Right cardiac atrium (tissue), 5 donors: Measurements from ENCODE around the gene MIPEP. TPM values are rescaled to one million over a fixed set of nuclear protein-coding genes. Genes with fewer than 3 reads are reported as not detected.

ENCODE experiments used
- ATAC-seq, 2 donors: fragments of 200-7000 bp; cut with Tn5 transposase; one replicate each; pipeline versions ENCODE4 v1.8.0 to v1.9.1; 2020; ENCODE audit warnings: moderate library complexity in 2 of 2, mild to moderate bottlenecking in 1 of 2
- DNase-seq, 3 donors: peaks; one replicate each; pipeline ENCODE4 v3.0.0-alpha.2; 2020
- H3K27ac ChIP-seq: one replicate; pipeline ENCODE4 v1.5.1; 2013; ENCODE audit warnings: mild to moderate bottlenecking, low read length, control low read depth, moderate library complexity
- H3K27me3 ChIP-seq: one replicate; pipeline ENCODE4 v1.6.1; 2013; ENCODE audit not compliant: control insufficient read depth, insufficient read depth
- H3K4me1 ChIP-seq: one replicate; pipeline ENCODE4 v1.6.1; 2013; ENCODE audit warnings: low read length; ENCODE audit not compliant: control insufficient read depth, insufficient read depth
- H3K4me3 ChIP-seq: one replicate; pipeline ENCODE4 v1.5.1; 2013; ENCODE audit warnings: low read length, control low read depth
- H3K9me3 ChIP-seq: one replicate; pipeline ENCODE4 v1.6.1; 2013; ENCODE audit warnings: low read length; ENCODE audit not compliant: control insufficient read depth
- WGBS: extraction: QIAGEN DNeasy Blood & Tissue Kit; methylation state at CpG from one replicate; pipeline ENCODE4 v1.1.7; 2013; 5-methylcytosine and 5-hydroxymethylcytosine counted together
- intact Hi-C, 4 donors: fragments of 100-400 bp; cut with DNase I; formaldehyde crosslinking; loops; one replicate each; pipeline versions ENCODE4 v1.11.0 to v1.14.0; 2022 to 2023
- polyA plus RNA-seq: library from polyadenylated mRNA; stranded (reverse); fragments of 200-250 nt; gene quantifications from one replicate; pipeline ENCODE4 v1.2.3, GENCODE V29; 2013
- total RNA-seq, 4 donors: library from RNA; stranded (reverse); fragmentation: NEBNext Ultra II Directional; extraction: Animal tissue kit (Norgen Biotek cat#: 25700); gene quantifications; one replicate each; pipeline ENCODE4 v1.2.1, GENCODE V29; 2021
- donor health status: healthy with polysubstance abuse.
- donor health status: DM: no; HTN: yes; CAD: no.
- donor health status: DM: no; HTN: no; CAD: no.
- donor health status: DM: no; HTN: yes; CAD: no; lungs with severe emphysema.
- donor health status: DM: yes; HTN: yes; CAD: no.

MIPEP gene
- total and polyA plus RNA-seq, 5 donors, result 70.2 to 298 (median 162) TPM

DNA sequence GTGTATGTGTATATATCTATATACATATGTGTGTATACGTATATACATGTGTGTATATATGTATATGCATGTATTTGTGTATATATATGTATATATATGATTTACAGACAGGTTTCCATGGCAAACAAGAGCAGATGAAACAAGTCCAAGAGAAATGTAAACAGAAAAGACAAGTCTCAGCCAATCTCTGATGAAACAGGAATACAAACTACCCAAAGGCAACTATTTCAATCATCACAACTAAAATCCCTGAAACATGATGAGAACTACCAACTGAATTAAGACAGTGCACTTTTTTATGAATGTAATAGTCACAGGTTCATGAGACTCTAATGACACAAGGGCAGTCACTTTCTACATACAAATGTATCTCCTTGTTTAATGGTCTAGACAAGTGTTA lies 178.8 kb downstream of the MIPEP start:
- DNase-seq, result no peak
- Histone ChIP-seq H3K4me1 (no peaks in the 10 kb centered on the region), H3K9me3 (no peaks in the 10 kb centered on the region), H3K27me3 (no peaks in the 10 kb centered on the region), H3K4me3 (no peak overlapping the region), H3K27ac (no peak overlapping the region)
- intact Hi-C loops, result no loop called here
- no peak for ATAC-seq
- WGBS, result 94% methylated on average over 1 of the region's 1 CpG

DNA sequence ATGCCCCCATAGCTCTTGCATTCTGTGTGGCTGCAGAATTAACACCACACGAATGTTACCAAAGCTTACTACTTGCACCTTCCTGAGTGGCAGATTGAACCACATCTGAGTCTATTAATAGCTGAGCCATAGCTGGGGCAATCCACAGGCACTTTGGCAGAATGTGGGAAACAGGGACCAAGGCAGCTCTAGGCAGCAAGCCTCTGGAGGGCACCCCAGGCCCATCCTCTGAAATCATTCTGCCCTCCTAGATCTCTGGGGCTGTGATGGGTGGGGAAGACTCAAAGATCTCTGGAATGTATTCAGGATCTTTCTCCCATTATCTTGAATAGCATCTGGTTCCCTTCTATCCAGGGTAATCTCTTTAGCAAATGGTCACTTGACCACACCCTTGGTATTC lies 179.7 kb downstream of the MIPEP start:
- Histone ChIP-seq H3K4me1 (no peaks in the 10 kb centered on the region), H3K9me3 (no peaks in the 10 kb centered on the region), H3K27ac (no peak overlapping the region), H3K4me3 (no peak overlapping the region), H3K27me3 (no peaks in the 10 kb centered on the region)
- DNase-seq (peak in 1 of 3 donors; percentile 55), ATAC-seq (peak; percentile 69 to 81)
- 55% methylated on average over 1 of the region's 1 CpG for WGBS
- intact Hi-C loops, result loop anchor here in 2 of 4 donors (10.0 kb wide), 2 partner anchors 135 to 165 kb away; partner anchors contain the start of gene TNFRSF19 (in 1 of the 2)

DNA sequence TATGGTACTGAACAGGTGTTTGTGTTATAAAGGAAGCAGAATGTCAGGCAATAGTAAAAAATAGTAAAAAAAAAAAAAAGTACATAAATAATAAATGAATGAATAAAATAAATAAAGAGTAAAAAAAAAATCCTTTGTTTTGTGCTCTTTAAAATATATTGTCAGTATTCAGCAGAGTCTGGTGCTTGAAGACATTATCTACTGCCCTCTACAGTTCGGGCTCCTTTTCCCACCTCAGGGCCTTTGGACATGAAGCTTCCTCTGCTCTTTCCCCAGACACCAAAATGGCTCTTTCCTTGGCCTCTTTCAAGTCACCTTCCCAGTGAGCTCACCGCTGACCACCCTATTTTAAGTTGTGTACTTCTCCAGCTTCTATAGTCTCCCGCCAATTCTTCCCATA lies 181.5 kb downstream of the MIPEP start:
- Histone ChIP-seq H3K4me1 (peaks cover 1% of the 10 kb centered on the region), H3K9me3 (no peaks in the 10 kb centered on the region), H3K27ac (no peak overlapping the region), H3K4me3 (no peak overlapping the region), H3K27me3 (no peaks in the 10 kb centered on the region)
- intact Hi-C loops, result loop anchor here in 2 of 4 donors (10.0 kb wide), 2 partner anchors 133 to 167 kb away; partner anchors contain the start of gene TNFRSF19 (in 1 of the 2)
- no peak for ATAC-seq
- 90% methylated on average over 3 of the region's 3 CpGs for WGBS
- DNase-seq, result no peak

DNA sequence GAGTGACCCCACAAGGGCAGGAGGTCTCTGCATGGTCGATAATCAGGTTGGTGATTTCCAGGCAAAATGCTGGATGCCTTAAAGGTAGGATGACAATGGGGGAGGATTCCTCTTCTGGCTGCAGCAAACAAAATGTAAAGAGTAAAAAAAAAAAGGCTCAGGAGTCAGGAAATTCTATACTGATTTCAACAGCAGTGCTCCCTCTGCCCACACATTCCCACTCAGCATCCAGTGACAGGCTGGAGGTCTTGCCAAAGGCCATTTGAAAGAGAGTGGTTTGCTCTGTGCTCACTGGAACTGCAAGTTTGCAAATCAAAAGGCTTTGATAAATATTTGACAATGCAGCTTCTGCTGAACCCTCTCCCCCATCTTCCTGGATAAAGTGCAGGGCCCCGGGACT lies 183.6 kb downstream of the MIPEP start:
- Histone ChIP-seq H3K4me3 (no peak overlapping the region), H3K4me1 (peaks cover 2% of the 10 kb centered on the region), H3K27me3 (no peaks in the 10 kb centered on the region), H3K27ac (no peak overlapping the region), H3K9me3 (no peaks in the 10 kb centered on the region)
- intact Hi-C loops, result loop anchor here in 2 of 4 donors (10.0 kb wide), 2 partner anchors 131 to 169 kb away; partner anchors contain the start of gene TNFRSF19 (in 1 of the 2)
- ATAC-seq, result no peak
- no peak for DNase-seq
- 71% methylated on average over 2 of the region's 2 CpGs for WGBS

DNA sequence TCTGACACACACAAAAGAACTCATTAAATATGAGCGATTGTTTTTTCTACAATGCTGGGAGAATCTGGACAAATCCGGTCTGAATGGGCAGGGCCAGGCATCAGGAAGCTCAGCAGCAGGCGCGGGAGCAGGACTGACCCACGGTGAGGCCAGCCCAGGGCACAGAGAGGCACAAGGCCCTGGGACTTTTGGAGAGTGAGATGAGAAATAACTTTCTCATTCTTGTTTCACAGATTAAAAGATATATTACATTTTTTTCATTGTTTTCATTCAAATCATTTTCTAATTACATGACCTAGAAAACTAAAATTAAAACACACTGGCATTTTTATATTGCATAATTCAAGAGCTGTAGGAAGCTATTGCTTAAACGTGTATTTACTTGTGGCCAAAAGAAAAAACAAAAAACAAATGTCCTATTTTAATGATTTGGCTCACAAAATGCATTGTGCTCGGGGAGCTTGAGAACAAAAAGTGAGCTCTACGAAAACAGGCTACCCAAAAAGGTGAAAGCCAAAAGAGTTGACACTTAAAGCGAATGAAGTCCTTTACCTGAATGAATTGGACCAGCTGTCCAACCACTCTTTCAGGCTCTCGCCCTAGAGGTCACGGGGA lies 185.8 kb downstream of the MIPEP start:
- intact Hi-C loops, result loop anchor here in 2 of 4 donors (10.0 kb wide), 2 partner anchors 129 to 171 kb away; partner anchors contain the start of gene TNFRSF19 (in 1 of the 2)
- no peak overlapping the region for H3K4me3 ChIP-seq

DNA sequence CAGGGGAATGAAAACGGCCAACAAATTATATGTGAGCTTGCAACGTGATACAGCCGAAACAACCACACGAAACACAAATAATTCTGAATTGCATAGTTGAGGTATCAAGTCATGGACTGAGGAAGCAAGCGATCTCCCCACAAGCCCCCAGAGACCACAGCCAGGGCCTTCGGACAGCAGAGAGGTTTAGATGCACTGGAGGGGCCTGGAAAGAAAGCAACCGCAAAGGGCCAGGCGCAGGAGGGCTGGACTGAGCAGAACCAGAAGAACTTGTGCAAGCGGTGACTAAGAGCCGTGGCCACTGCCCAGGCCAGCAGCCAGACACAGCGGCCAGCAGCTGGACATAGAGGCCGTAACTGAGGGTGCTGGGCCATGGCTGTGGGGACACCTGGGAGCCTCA lies 187.6 kb downstream of the MIPEP start:
- H3K9me3 ChIP-seq, result no peaks in the 10 kb centered on the region
- DNase-seq (peak; percentile 93 to 95 (median 94)), ATAC-seq (peak; percentile 95 to 97)
- no peak overlapping the region for H3K4me3 ChIP-seq
- 62% methylated on average over 12 of the region's 12 CpGs for WGBS
- H3K27ac ChIP-seq, result peak overlapping the region; percentile 9
- peaks cover 2% of the 10 kb centered on the region for H3K4me1 ChIP-seq
- no peaks in the 10 kb centered on the region for H3K27me3 ChIP-seq
- intact Hi-C loops, result loop anchor here in 2 of 4 donors (10.0 kb wide), 2 partner anchors 127 to 173 kb away; partner anchors contain the start of gene TNFRSF19 (in 1 of the 2)

More for the DNA sequence above, 185.8 kb downstream of the MIPEP start:
- ATAC-seq (peak in 1 of 2 donors; percentile 32), DNase-seq (peak in 2 of 3 donors; percentile 43 to 66)
- peaks cover 2% of the 10 kb centered on the region for H3K4me1 ChIP-seq
- H3K27me3 ChIP-seq, result no peaks in the 10 kb centered on the region
- H3K27ac ChIP-seq, result no peak overlapping the region
- no peaks in the 10 kb centered on the region for H3K9me3 ChIP-seq
- 62% methylated on average over 11 of the region's 11 CpGs for WGBS

DNA sequence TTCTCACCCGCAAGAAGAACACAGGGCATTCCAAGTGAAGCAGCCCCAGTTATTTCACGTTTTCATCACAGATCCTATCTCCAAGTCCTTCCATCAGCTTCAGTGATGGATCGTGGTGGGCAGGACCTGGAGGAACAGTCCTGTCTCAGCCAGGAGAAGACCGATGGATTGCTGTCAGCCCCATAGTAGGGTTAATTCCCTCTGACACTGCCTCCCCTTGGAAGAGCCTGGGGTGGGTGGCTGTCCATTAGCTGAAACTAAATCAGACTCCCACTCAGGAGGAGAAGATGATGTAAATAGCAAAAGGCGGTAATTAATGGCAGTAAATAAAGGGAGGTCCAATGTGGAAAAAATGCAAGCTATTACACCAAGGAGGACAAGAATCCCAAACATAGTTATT lies 188.0 kb downstream of the MIPEP start:
- intact Hi-C loops, result loop anchor here in 2 of 4 donors (10.0 kb wide), 2 partner anchors 126 to 174 kb away; partner anchors contain the start of gene TNFRSF19 (in 1 of the 2)
- Histone ChIP-seq H3K9me3 (no peaks in the 10 kb centered on the region), H3K4me3 (no peak overlapping the region), H3K4me1 (peaks cover 2% of the 10 kb centered on the region), H3K27ac (peak overlapping the region; percentile 89), H3K27me3 (no peaks in the 10 kb centered on the region)
- WGBS, result 69% methylated on average over 5 of the region's 5 CpGs
- peak; percentile 5 to 24 for ATAC-seq
- peak in 1 of 3 donors; percentile 54 for DNase-seq

DNA sequence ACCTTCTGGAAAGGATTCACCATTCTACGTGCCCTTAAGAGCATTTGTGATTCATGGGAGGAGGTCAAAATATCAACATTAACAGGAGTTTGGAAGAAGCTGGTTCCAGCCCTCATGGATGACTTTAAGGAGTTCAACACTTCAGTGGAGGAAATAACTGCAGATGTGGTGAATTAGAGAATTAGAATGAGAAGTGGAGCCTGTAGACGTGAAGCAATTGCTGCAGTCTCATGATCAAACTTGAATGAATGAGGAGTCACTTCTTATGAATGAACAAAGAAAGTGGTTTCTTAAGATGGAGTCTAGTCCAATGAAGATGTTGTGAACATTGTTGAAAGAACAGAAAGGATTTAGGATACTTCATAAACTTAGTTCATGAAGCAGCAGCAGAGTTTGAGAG lies 189.9 kb downstream of the MIPEP start:
- Histone ChIP-seq H3K27ac (no peak overlapping the region), H3K4me1 (peaks cover 2% of the 10 kb centered on the region), H3K4me3 (no peak overlapping the region), H3K27me3 (no peaks in the 10 kb centered on the region), H3K9me3 (no peaks in the 10 kb centered on the region)
- WGBS, result 87% methylated on average over 2 of the region's 2 CpGs
- intact Hi-C loops, result no loop called here
- ATAC-seq, result no peak
- DNase-seq, result no peak

DNA sequence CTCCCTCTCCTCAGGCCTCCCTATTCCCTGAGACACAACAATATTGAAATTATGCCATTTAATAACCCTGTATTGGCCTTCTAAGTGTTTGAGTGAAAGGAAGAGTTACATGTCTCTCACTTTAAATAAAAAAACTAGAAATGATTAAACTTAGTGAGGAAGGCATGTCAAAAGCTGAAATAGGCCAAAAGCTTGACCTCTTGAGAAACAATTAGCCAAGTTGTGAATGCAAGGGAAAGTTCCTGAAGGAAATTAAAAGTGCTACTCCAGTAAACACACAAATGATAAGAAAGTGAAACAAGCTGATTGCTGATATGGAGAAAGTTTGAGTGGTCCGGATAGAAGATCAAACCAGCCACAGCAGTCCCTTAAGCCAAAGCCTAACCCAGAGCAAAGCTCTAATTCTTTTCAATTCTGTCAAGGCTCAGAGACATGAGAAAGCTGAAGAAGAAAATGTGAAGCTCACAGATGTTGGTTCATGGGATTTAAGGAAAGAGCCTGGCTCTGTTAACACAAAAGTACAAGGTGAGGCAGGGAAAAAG lies 191.4 kb downstream of the MIPEP start:
- intact Hi-C loops, result no loop called here
- no peak overlapping the region for H3K27ac ChIP-seq
- WGBS, result 46% methylated on average over 1 of the region's 1 CpG

DNA sequence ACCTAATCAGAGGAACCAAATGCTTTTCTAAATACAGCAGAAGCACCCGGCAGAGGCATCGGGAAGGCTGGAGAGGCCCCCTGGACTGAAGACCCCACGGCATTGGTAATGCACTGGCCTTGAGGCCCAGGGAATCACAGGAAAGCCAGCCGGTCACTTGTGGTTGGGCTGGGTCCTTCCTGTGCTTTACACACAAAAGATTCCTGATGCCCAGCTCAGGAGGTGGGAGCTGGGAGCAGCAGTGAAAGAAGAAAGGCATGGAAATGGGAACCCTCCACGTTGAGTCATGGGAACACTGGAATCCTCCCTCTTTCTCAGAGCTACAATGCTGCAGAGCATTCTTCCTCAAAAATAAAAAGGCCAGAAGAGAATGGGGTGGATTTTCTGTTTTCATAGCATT lies 192.6 kb downstream of the MIPEP start:
- H3K27ac ChIP-seq, result no peak overlapping the region
- WGBS, result 70% methylated on average over 5 of the region's 5 CpGs

More for the DNA sequence above, 191.4 kb downstream of the MIPEP start:
- no peak overlapping the region for H3K4me3 ChIP-seq
- DNase-seq, result no peak
- no peaks in the 10 kb centered on the region for H3K9me3 ChIP-seq
- ATAC-seq, result no peak
- no peaks in the 10 kb centered on the region for H3K27me3 ChIP-seq
- peaks cover 2% of the 10 kb centered on the region for H3K4me1 ChIP-seq

DNA sequence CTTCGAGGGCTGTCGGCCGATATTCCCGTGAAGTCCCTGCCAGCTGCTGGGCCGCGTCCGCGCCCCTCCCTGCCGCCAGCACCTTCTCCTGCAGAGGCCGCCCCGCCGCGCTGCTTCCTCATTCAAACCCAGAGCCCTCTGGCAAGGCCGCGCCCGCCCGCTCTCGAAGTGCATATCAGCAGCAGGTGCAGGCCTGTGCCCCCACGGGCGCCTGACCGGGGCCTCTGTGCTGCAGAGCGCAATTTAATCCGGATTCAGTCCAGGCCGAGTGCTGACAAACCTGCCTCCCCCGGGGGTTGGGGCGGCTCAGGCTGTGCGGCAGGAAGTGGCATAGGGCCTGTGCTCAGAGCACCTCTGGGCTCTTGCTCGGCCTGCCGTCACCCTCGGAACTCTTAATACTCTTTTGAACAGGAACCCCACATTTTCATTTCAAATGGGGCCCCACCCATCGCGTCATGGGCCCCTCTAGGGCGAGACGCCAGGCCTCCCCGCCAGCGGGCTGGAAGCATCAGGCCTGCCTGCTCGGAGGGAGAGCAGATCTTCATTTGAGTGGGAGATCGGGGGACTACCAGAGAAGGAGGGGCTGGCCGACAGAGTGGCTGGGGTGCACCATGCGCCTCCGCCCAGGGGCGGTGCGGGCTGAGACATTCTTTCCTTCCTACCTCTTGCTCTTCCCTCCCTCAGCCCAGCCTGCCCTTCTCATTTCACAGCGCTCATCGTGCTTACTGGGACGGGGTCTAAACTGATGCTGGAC lies 193.3 kb downstream of the MIPEP start:
- WGBS, result 44% methylated on average over 46 of the region's 46 CpGs
- no peaks in the 10 kb centered on the region for H3K27me3 ChIP-seq
- H3K27ac ChIP-seq, result no peak overlapping the region
- ATAC-seq, result peak; percentile 80 to 84
- H3K4me3 ChIP-seq, result no peak overlapping the region
- H3K4me1 ChIP-seq, result no peaks in the 10 kb centered on the region
- peak; percentile 66 to 89 (median 81) for DNase-seq
- no peaks in the 10 kb centered on the region for H3K9me3 ChIP-seq
- intact Hi-C loops, result no loop called here

More for the DNA sequence above, 192.6 kb downstream of the MIPEP start:
- DNase-seq (no peak), ATAC-seq (peak in 1 of 2 donors; percentile 50)
- Histone ChIP-seq H3K4me3 (no peak overlapping the region), H3K4me1 (no peaks in the 10 kb centered on the region), H3K9me3 (no peaks in the 10 kb centered on the region), H3K27me3 (no peaks in the 10 kb centered on the region)
- intact Hi-C loops, result no loop called here
